Neural cell (in vitro differentiated cells): ENCODE data around the gene FGFBP3. TPM values are rescaled to one million over a fixed set of nuclear protein-coding genes. Genes with fewer than 3 reads are reported as not detected.

Experiments
- H2AFZ ChIP-seq: fragments of 200-600, 300-800 bp; sonication (generic), shearing (Covaris generic); 2 replicates; pipeline ENCODE4 v1.6.0; 2014; ENCODE audit warnings: low read depth, mild to moderate bottlenecking, antibody characterized with exemption, low read length, moderate library complexity
- H3F3A ChIP-seq: fragments of 200-600 bp; shearing (Covaris generic); 2 replicates; pipeline ENCODE4 v1.6.1; 2016; ENCODE audit warnings: mild to moderate bottlenecking, moderate library complexity, mixed read lengths, antibody characterized with exemption, low read length; ENCODE audit not compliant: insufficient read depth, poor library complexity, severe bottlenecking
- H3K27ac ChIP-seq: fragments of 200-600, 300-800 bp; sonication (generic), shearing (Covaris generic); 2 replicates; pipeline ENCODE4 v1.5.1; 2014; ENCODE audit warnings: mild to moderate bottlenecking, low read length, moderate library complexity
- H3K27me3 ChIP-seq: fragments of 300-800, 200-600 bp; sonication (generic), shearing (Covaris generic); 2 replicates; pipeline ENCODE4 v1.6.0; 2014; ENCODE audit warnings: mild to moderate bottlenecking, low read depth, low read length, moderate library complexity; ENCODE audit not compliant: insufficient read depth
- H3K36me3 ChIP-seq: fragments of 300-800, 200-600 bp; sonication (generic), shearing (Covaris generic); 2 replicates; pipeline ENCODE4 v1.5.1; 2014; ENCODE audit warnings: mild to moderate bottlenecking, antibody characterized with exemption, low read length, moderate library complexity; ENCODE audit not compliant: insufficient read depth
- H3K4me2 ChIP-seq: fragments of 300-800, 200-600 bp; sonication (generic), shearing (Covaris generic); 2 replicates; pipeline ENCODE4 v1.6.0; 2014; ENCODE audit warnings: mild to moderate bottlenecking, low read length
- H3K4me3 ChIP-seq: fragments of 300-800, 200-600 bp; sonication (generic), shearing (Covaris generic); 2 replicates; pipeline ENCODE4 v1.5.1; 2014; ENCODE audit warnings: mild to moderate bottlenecking, low read length, moderate library complexity
- H3K79me2 ChIP-seq: fragments of 200-600 bp; shearing (Covaris generic); replicated peaks from 2 replicates; pipeline ENCODE4 v1.6.0; 2014; ENCODE audit warnings: mild to moderate bottlenecking, low read length, moderate library complexity; ENCODE audit not compliant: insufficient read depth
- H3K9ac ChIP-seq: fragments of 300-800, 200-600 bp; sonication (generic), shearing (Covaris generic); 2 replicates; pipeline ENCODE4 v1.6.1; 2016; ENCODE audit warnings: mild to moderate bottlenecking, low read length, mixed read lengths
- H3K9me2 ChIP-seq: fragments of 200-600 bp; shearing (Covaris generic); 2 replicates; pipeline ENCODE4 v1.6.1; 2016; ENCODE audit warnings: mild to moderate bottlenecking, low read length, mixed read lengths; ENCODE audit not compliant: insufficient read depth
- H3K9me3 ChIP-seq: fragments of 200-600, 300-800 bp; sonication (generic), shearing (Covaris generic); 2 replicates; pipeline ENCODE4 v1.6.1; 2016; ENCODE audit warnings: mild to moderate bottlenecking, mixed run types, low read length, moderate library complexity, mixed read lengths
- H4K20me1 ChIP-seq: fragments of 200-600 bp; shearing (Covaris generic); 2 replicates; pipeline ENCODE4 v1.6.1; 2016; ENCODE audit warnings: mild to moderate bottlenecking, mixed run types; ENCODE audit not compliant: insufficient read depth
- CTCF ChIP-seq: fragments of 450-650 bp; IDR thresholded peaks from 2 replicates; pipeline ENCODE4 v1.5.1; 2014; ENCODE audit warnings: antibody characterized with exemption, mild to moderate bottlenecking, moderate library complexity; ENCODE audit not compliant: poor library complexity, severe bottlenecking
- EP300 ChIP-seq: fragments of 450-650 bp; conservative IDR thresholded peaks from 2 replicates; pipeline ENCODE4 v1.6.1; 2014; ENCODE audit warnings: antibody characterized with exemption, mild to moderate bottlenecking, moderate library complexity; ENCODE audit not compliant: poor library complexity, severe bottlenecking
- EZH2 ChIP-seq: fragments of 200-600, 300-800 bp; shearing (Covaris generic), sonication (generic); IDR thresholded peaks from 2 replicates; pipeline ENCODE4 v1.6.1; 2014; ENCODE audit warnings: antibody characterized with exemption, low read length, borderline replicate concordance, mild to moderate bottlenecking; ENCODE audit not compliant: insufficient read depth, poor library complexity, severe bottlenecking
- MXI1 ChIP-seq: fragments of 450-650 bp; conservative IDR thresholded peaks from 2 replicates; pipeline ENCODE4 v1.6.1; 2014; ENCODE audit warnings: antibody characterized with exemption, mild to moderate bottlenecking; ENCODE audit not compliant: poor library complexity, severe bottlenecking
- POLR2AphosphoS5 ChIP-seq: IDR thresholded peaks from 2 replicates; pipeline ENCODE4 v1.6.1; 2012
- RAD21 ChIP-seq: fragments of 450-650 bp; conservative IDR thresholded peaks from 2 replicates; pipeline ENCODE4 v1.6.1; 2014; ENCODE audit warnings: antibody characterized with exemption, mild to moderate bottlenecking, moderate library complexity
- SMC3 ChIP-seq: fragments of 450-650 bp; conservative IDR thresholded peaks from 2 replicates; pipeline ENCODE4 v1.6.1; 2014; ENCODE audit warnings: antibody characterized with exemption, mild to moderate bottlenecking, moderate library complexity; ENCODE audit not compliant: poor library complexity
- TAF1 ChIP-seq: IDR thresholded peaks from 2 replicates; pipeline ENCODE4 v1.6.1; 2012; ENCODE audit warnings: low read depth
- polyA plus RNA-seq: library from polyadenylated mRNA; depleted of rRNA; stranded (reverse); fragments of >200 nt; gene quantifications from 2 replicates; pipeline ENCODE4 v1.2.3, GENCODE V29; 2014
- TF ChIP-seq, protein P1 (sequence below): IDR thresholded peaks from 2 replicates; pipeline ENCODE4 v1.6.1; 2012; ENCODE audit warnings: borderline replicate concordance

Gene FGFBP3
- polyA plus RNA-seq, 1 donor from 2014 or later: 39.5 TPM

DNA sequence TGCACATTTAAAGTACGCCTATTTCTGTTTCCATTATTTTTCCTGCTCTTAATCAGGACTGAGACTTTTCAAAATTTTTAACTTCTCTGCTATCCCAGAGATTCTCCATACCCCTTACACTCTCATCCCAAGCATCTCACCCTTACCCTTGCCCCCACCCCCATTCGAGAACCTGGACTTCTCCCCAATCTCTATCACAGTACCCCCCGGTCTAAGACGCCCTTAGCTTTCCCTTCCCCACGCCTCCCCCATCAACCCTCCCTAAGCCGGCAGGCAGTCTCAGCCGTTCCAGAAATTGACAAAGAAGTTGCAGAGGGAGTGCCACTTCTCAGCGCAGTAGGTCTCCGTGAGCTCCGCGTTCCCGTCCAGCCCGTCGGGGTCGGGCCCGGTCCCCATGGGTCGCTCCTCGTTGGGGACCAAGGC, 1.4 kb downstream of the FGFBP3 start:
- Histone ChIP-seq H3K27me3 (no peaks in the 10 kb centered on the region), H3F3A (peaks cover 2% of the 10 kb centered on the region), H3K4me2 (peak overlapping the region; percentile 70), H2AFZ (peak overlapping the region; percentile 46), H3K4me3 (peak overlapping the region; percentile 84), H3K79me2 (peaks cover 18% of the 10 kb centered on the region), H4K20me1 (no peaks in the 10 kb centered on the region), H3K9me3 (no peaks in the 10 kb centered on the region), H3K36me3 (no peaks in the 10 kb centered on the region), H3K9me2 (no peaks in the 10 kb centered on the region), H3K27ac (peak overlapping the region; percentile 76), H3K9ac (peak overlapping the region; percentile 74)
- TF ChIP-seq SMC3: no peak
- no peak for TF ChIP-seq POLR2AphosphoS5
- TF ChIP-seq RAD21: no peak
- TF ChIP-seq TAF1: no peak
- TF ChIP-seq EP300: no peak
- no peak for TF ChIP-seq CTCF

DNA sequence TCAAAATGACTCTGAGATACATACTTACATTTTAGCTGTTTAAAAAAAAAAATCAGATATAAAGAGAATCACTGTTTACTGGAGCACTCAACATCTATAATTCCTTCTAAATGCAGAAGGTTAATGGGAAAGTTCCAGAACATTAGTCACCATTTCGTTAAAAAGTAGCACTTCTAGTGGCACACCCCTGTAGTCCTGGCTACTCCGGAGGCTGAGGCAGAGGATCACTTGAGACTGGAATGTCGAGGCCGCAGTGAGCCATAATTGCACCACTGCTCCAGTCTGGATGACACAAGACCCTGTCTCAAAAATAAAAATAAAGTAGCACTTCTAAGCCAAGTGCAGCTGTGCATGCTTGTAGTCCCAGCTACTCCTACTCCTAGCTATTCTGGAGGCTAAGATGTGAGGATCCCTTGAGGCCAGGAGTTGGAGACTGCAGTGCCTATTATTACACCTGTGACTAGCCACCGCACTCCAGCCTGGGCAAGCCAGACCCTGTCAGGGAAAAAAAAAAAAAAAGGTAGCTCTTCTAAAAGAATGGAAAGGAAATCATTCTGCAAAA, 2.2 kb downstream of the FGFBP3 start:
- Histone ChIP-seq H3K79me2 (peaks cover 18% of the 10 kb centered on the region), H3K27me3 (no peaks in the 10 kb centered on the region), H4K20me1 (no peaks in the 10 kb centered on the region), H3K4me3 (peak overlapping the region; percentile 84), H3K36me3 (no peaks in the 10 kb centered on the region), H2AFZ (no peak overlapping the region), H3K9me3 (no peaks in the 10 kb centered on the region), H3K27ac (no peak overlapping the region), H3K9ac (peak overlapping the region; percentile 74), H3F3A (peaks cover 2% of the 10 kb centered on the region), H3K4me2 (peak overlapping the region; percentile 70), H3K9me2 (no peaks in the 10 kb centered on the region)
- no peak for TF ChIP-seq SMC3
- TF ChIP-seq, protein P1, sequence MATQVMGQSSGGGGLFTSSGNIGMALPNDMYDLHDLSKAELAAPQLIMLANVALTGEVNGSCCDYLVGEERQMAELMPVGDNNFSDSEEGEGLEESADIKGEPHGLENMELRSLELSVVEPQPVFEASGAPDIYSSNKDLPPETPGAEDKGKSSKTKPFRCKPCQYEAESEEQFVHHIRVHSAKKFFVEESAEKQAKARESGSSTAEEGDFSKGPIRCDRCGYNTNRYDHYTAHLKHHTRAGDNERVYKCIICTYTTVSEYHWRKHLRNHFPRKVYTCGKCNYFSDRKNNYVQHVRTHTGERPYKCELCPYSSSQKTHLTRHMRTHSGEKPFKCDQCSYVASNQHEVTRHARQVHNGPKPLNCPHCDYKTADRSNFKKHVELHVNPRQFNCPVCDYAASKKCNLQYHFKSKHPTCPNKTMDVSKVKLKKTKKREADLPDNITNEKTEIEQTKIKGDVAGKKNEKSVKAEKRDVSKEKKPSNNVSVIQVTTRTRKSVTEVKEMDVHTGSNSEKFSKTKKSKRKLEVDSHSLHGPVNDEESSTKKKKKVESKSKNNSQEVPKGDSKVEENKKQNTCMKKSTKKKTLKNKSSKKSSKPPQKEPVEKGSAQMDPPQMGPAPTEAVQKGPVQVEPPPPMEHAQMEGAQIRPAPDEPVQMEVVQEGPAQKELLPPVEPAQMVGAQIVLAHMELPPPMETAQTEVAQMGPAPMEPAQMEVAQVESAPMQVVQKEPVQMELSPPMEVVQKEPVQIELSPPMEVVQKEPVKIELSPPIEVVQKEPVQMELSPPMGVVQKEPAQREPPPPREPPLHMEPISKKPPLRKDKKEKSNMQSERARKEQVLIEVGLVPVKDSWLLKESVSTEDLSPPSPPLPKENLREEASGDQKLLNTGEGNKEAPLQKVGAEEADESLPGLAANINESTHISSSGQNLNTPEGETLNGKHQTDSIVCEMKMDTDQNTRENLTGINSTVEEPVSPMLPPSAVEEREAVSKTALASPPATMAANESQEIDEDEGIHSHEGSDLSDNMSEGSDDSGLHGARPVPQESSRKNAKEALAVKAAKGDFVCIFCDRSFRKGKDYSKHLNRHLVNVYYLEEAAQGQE: no peak
- no peak for TF ChIP-seq RAD21
- no peak for TF ChIP-seq POLR2AphosphoS5
- TF ChIP-seq CTCF: no peak
- no peak for TF ChIP-seq MXI1
- no peak for TF ChIP-seq TAF1
- TF ChIP-seq EZH2: no peak
- no peak for TF ChIP-seq EP300
